Measurements from ENCODE around the gene PIBF1. TPM values are rescaled to one million over a fixed set of nuclear protein-coding genes. Genes with fewer than 3 reads are reported as not detected.

The PIBF1 gene
- total RNA-seq, 4 donors from 2014 or later, result 9.9 to 18.9 (median 11.7) TPM

DNA sequence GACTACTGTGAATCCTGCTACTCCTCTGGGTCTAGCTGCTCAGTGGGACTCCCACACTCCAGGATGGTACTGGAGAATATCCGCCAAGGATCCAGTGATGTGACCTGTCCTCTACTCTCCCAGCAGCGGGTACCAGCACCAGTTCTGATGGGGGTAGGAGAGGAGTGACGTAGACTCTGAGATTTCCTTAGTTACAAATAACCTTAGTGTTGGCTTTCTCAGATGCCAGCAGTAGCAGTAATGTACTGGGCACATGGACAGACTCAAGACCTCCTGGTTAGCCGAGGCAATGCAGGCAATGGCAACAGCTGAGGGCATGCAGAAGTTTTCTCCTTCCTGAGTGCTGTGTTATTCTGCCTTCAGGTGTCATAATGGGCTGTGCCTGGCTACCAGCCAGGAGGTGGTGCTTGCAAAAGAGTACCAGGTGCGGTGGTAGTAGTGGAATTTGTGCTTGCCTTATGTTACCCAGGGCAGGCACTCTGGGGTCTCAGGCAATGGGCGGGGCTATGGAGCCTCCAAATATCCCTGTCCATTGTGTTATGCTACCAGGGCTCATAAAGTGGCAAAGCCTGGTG is 171.5 kb downstream of the PIBF1 start:
- Histone ChIP-seq H3K27ac (no peak overlapping the region), H3K36me3 (peaks cover 3% of the 10 kb centered on the region), H3K4me1 (no peaks in the 10 kb centered on the region), H3K27me3 (no peaks in the 10 kb centered on the region), H3K4me3 (no peak overlapping the region), H3K9me3 (no peaks in the 10 kb centered on the region)
- no peak for TF ChIP-seq EP300 (IDR thresholded peaks at IDR 0.05)
- TF ChIP-seq, protein P1, sequence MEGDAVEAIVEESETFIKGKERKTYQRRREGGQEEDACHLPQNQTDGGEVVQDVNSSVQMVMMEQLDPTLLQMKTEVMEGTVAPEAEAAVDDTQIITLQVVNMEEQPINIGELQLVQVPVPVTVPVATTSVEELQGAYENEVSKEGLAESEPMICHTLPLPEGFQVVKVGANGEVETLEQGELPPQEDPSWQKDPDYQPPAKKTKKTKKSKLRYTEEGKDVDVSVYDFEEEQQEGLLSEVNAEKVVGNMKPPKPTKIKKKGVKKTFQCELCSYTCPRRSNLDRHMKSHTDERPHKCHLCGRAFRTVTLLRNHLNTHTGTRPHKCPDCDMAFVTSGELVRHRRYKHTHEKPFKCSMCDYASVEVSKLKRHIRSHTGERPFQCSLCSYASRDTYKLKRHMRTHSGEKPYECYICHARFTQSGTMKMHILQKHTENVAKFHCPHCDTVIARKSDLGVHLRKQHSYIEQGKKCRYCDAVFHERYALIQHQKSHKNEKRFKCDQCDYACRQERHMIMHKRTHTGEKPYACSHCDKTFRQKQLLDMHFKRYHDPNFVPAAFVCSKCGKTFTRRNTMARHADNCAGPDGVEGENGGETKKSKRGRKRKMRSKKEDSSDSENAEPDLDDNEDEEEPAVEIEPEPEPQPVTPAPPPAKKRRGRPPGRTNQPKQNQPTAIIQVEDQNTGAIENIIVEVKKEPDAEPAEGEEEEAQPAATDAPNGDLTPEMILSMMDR (IDR thresholded peaks at IDR 0.05), result no peak
- no peak for TF ChIP-seq POLR2A (IDR thresholded peaks at IDR 0.05)
- no peak for TF ChIP-seq POLR2AphosphoS5 (IDR thresholded peaks at IDR 0.05)
- 77% methylated on average over 4 of the region's 6 CpGs for WGBS
- DNase-seq (ENCODE audit: low spot score in 2 of 2), result no peak

DNA sequence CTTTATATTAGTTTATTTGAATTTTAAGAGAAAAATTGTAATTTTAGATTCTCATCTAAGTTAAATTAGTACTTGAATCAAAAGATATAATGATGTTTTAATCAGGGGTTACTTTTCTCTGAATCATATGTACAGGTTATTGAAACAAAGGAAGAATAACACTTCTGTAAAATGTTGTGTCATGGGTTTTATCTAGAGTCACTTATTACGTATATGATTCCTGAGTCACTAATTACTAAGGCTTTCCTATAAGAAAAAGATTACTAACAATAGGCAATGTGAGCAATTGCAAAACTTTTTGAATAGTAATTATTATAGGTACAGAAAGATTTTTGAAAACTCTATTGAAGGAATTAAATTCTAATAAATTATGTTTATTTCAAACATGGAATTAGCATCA is 177.7 kb downstream of the PIBF1 start:
- TF ChIP-seq POLR2AphosphoS5 (IDR thresholded peaks at IDR 0.05) (no peak), EP300 (IDR thresholded peaks at IDR 0.05) (no peak), POLR2A (IDR thresholded peaks at IDR 0.05) (no peak)
- TF ChIP-seq, protein P1 (IDR thresholded peaks at IDR 0.05), result no peak
- Histone ChIP-seq H3K27ac (peak overlapping the region; percentile 41), H3K9me3 (no peaks in the 10 kb centered on the region), H3K4me3 (no peak overlapping the region), H3K36me3 (no peaks in the 10 kb centered on the region), H3K4me1 (peaks cover 15% of the 10 kb centered on the region), H3K27me3 (no peaks in the 10 kb centered on the region)
- no peak for DNase-seq (ENCODE audit: low spot score in 2 of 2)
- WGBS, result 72% methylated on average over 1 of the region's 1 CpG

DNA sequence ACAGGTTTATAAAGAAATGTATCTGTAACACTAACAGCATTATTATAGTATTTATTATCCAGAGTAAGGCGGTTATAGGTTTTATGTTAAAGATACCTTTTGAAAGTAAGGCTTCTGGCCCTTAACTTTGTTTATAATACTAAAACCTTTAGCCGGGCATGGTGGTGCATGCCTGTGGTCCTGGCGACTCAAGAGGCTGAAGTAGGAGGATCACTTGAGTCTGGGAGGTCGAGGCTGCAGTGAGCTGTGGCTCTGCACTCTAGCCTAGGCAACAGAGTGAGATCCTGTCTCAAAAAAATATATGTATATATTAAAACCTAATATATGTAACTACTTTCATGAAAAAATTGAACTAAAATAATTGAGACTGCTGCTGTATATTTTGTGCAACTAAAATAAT is 178.2 kb downstream of the PIBF1 start:
- TF ChIP-seq POLR2A (IDR thresholded peaks at IDR 0.05) (no peak), EP300 (IDR thresholded peaks at IDR 0.05) (no peak), POLR2AphosphoS5 (IDR thresholded peaks at IDR 0.05) (no peak)
- TF ChIP-seq, protein P1 (IDR thresholded peaks at IDR 0.05), result no peak
- H3K4me1 ChIP-seq, result peaks cover 15% of the 10 kb centered on the region

DNA sequence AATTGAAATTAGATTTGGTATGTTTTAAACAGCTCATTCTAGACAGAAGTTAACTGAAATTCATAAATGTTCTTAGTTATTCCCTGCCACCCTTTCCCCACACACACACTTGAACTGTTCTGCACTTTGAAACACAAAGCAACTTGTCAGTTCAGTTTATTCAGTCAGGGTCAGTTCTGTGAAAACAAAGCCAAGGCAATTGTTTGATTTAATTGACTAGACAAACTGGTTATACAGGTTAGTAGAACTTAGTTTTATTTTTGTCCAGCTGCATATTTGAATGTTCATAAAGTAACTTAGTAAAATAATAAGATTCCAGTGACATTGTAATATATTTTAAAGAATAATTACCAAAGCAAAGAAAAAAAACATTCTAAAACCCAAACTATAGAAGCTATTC is 178.6 kb downstream of the PIBF1 start:
- H3K9me3 ChIP-seq, result no peaks in the 10 kb centered on the region
- H3K27ac ChIP-seq, result peak overlapping the region; percentile 41
- no peak for DNase-seq (ENCODE audit: low spot score in 2 of 2)
- no peaks in the 10 kb centered on the region for H3K36me3 ChIP-seq
- H3K4me1 ChIP-seq, result peaks cover 15% of the 10 kb centered on the region
- TF ChIP-seq POLR2AphosphoS5 (IDR thresholded peaks at IDR 0.05) (no peak), EP300 (IDR thresholded peaks at IDR 0.05) (no peak), POLR2A (IDR thresholded peaks at IDR 0.05) (no peak)
- TF ChIP-seq, protein P1 (IDR thresholded peaks at IDR 0.05), result no peak
- no peaks in the 10 kb centered on the region for H3K27me3 ChIP-seq
- no peak overlapping the region for H3K4me3 ChIP-seq

More for the DNA sequence above, 178.2 kb downstream of the PIBF1 start:
- Histone ChIP-seq H3K27ac (peak overlapping the region; percentile 41), H3K4me3 (no peak overlapping the region), H3K27me3 (no peaks in the 10 kb centered on the region), H3K9me3 (no peaks in the 10 kb centered on the region), H3K36me3 (no peaks in the 10 kb centered on the region)
- DNase-seq (ENCODE audit: low spot score in 2 of 2), result no peak
- WGBS, result 91% methylated on average over 4 of the region's 4 CpGs

DNA sequence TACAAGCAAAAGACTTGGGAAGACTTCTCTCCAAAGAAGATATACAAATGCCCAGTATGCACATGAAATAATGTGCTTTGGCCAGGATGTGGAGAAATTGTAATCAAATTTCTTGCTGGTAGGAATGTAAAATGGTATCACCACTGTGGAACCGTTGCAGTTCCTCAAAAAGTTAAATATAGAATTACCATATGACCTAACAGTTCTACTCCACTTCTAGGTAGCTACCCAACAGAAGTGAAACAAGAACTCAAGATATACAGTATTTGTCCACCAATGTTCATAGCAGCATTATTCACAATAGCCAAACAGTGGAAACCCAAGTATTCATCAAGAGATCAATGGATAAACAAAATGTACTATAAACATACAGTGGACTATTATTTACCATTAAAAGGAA is 181.8 kb downstream of the PIBF1 start:
- TF ChIP-seq POLR2AphosphoS5 (IDR thresholded peaks at IDR 0.05) (no peak), POLR2A (IDR thresholded peaks at IDR 0.05) (no peak), EP300 (IDR thresholded peaks at IDR 0.05) (no peak)
- TF ChIP-seq, protein P1 (IDR thresholded peaks at IDR 0.05), result no peak
- peaks cover 15% of the 10 kb centered on the region for H3K4me1 ChIP-seq
- H3K27ac ChIP-seq, result no peak overlapping the region
- no peak for DNase-seq (ENCODE audit: low spot score in 2 of 2)
- no peaks in the 10 kb centered on the region for H3K9me3 ChIP-seq
- no peaks in the 10 kb centered on the region for H3K27me3 ChIP-seq
- 82% methylated on average over 1 of the region's 1 CpG for WGBS
- no peak overlapping the region for H3K4me3 ChIP-seq
- peaks cover 8% of the 10 kb centered on the region for H3K36me3 ChIP-seq

All from suprapubic skin (tissue), 4 donors.